H7 (cell line): ENCODE results near the gene SPATA31D4. TPM values are rescaled to one million over a fixed set of nuclear protein-coding genes. Genes with fewer than 3 reads are reported as not detected.
"Not testable (repeated sequence)": the region's sequence is repeated elsewhere in the genome, so short reads cannot be mapped to it uniquely, and the experiment has no call there.

ENCODE experiments used
- DNase-seq: peaks from one replicate; pipeline ENCODE4 v3.0.0; 2012
- H3K27me3 ChIP-seq: 2 replicates; pipeline ENCODE4 v1.6.0; 2011; ENCODE audit warnings: mild to moderate bottlenecking, low read length; ENCODE audit not compliant: control insufficient read depth, insufficient read depth
- H3K36me3 ChIP-seq: replicated peaks from 2 replicates; pipeline ENCODE4 v1.5.1; 2011; ENCODE audit warnings: low read length; ENCODE audit not compliant: control insufficient read depth, insufficient read depth
- H3K4me3 ChIP-seq: 2 replicates; pipeline ENCODE4 v1.5.1; 2011; ENCODE audit warnings: low read depth, mild to moderate bottlenecking, control low read depth, low read length, moderate library complexity; ENCODE audit not compliant: insufficient read depth
- total RNA-seq: library from RNA; depleted of rRNA; stranded (reverse); fragments of >200 nt; shearing (Covaris generic); gene quantifications from 2 replicates; pipeline ENCODE4 v1.2.3, GENCODE V29; 2014

The SPATA31D4 gene
- total RNA-seq, 1 experiment from 2014 or later = not detected

DNA sequence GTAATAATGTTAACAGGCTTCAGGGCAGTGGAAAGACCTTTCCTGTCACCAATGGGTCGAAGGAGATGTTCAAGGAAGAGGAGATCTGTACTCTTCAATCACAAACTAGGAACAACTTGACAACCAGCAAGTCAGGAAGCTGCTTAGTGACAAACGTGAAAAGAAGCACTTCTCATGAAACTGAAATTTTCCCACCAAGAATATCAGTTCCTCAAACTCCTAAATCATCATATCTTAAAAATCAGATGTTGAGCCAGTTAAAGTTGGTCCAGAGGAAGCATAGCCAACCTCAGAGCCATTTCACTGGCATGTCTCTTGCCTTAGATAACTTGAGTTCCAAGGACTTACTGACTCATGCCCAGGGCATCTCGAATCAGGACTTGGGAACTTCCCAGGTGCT is 9.7 kb upstream of the SPATA31D4 start:
- H3K27me3 ChIP-seq, H3K4me3 ChIP-seq, H3K36me3 ChIP-seq, DNase-seq: not testable (repeated sequence)

GRCh38 chr9:81930147-81930546 is 1.9 kb downstream of the SPATA31D4 start:
- H3K4me3 ChIP-seq, H3K36me3 ChIP-seq, DNase-seq: not testable (repeated sequence)

DNA sequence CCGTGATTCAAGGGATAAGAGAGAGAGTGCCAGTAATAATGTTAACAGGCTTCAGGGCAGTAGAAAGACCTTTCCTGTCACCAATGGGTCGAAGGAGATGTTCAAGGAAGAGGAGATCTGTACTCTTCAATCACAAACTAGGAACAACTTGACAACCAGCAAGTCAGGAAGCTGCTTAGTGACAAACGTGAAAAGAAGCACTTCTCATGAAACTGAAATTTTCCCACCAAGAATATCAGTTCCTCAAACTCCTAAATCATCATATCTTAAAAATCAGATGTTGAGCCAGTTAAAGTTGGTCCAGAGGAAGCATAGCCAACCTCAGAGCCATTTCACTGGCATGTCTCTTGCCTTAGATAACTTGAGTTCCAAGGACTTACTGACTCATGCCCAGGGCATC is 5.3 kb downstream of the SPATA31D4 start:
- not testable (repeated sequence) for DNase-seq, H3K27me3 ChIP-seq, H3K36me3 ChIP-seq, H3K4me3 ChIP-seq

More at GRCh38 chr9:81930147-81930546, 1.9 kb downstream of the SPATA31D4 start:
- H3K27me3 ChIP-seq = not testable (repeated sequence)

DNA sequence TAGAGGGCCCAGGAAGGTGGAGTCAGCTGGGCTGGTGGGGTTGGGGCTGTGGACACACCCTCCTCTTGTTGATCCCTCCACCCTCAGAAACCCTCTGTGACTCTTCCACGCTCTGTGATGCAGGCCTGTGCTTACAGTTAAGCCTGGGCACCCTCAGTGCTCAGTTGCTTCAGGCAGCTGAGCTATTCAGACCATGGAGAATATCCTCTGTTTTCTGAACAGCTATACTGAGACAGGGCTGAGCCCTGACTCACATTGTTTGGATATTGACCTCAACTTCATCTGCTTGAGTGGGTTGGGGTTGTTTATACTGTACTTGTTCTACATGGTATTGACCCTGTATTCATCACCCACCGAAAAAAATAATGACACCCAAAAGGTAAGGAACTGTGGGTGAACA is 15.2 kb downstream of the SPATA31D4 start, which contains the start of gene SPATA31D3:
Gene SPATA31D3 (plus strand): TSS at position 108 of the 400 bp plus-strand sequence. CDS start 86 bp downstream, at position 194.
- not testable (repeated sequence) for H3K27me3 ChIP-seq, DNase-seq, H3K36me3 ChIP-seq, H3K4me3 ChIP-seq

DNA sequence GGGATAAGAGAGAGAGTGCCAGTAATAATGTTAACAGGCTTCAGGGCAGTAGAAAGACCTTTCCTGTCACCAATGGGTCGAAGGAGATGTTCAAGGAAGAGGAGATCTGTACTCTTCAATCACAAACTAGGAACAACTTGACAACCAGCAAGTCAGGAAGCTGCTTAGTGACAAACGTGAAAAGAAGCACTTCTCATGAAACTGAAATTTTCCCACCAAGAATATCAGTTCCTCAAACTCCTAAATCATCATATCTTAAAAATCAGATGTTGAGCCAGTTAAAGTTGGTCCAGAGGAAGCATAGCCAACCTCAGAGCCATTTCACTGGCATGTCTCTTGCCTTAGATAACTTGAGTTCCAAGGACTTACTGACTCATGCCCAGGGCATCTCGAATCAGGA is 20.4 kb downstream of the SPATA31D4 start:
- not testable (repeated sequence) for H3K27me3 ChIP-seq, H3K36me3 ChIP-seq, H3K4me3 ChIP-seq, DNase-seq

- no peak overlapping the region for H3K4me3 ChIP-seq
- H3K27me3 ChIP-seq = no peaks in the 10 kb centered on the region
- no peak for DNase-seq
Measured at GRCh38 chr9:81953096-81953495, 24.9 kb downstream of the SPATA31D4 start.

DNA sequence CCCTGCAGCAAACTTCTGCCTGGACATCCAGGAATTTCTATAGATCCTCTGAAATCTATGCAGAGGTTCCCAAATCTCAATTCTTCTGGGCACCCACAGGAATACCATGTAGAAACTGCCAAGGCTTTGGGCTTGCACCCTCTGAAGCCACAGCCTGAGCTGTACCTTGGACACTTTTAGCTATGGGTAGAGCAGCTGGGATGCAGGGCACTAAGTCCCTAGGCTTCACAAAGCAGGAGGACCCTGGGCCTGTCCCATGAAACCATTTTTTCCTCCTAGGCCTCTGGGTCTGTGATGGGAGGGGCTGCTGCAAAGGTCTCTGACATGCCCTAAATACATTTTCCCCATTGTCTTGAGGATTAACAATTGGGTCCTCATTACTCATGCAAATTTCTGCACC is 27.4 kb downstream of the SPATA31D4 start:
- DNase-seq = no peak
- H3K27me3 ChIP-seq = no peaks in the 10 kb centered on the region
- H3K4me3 ChIP-seq = no peak overlapping the region
- H3K36me3 ChIP-seq = no peaks in the 10 kb centered on the region

More at GRCh38 chr9:81953096-81953495, 24.9 kb downstream of the SPATA31D4 start:
- H3K36me3 ChIP-seq = no peaks in the 10 kb centered on the region

DNA sequence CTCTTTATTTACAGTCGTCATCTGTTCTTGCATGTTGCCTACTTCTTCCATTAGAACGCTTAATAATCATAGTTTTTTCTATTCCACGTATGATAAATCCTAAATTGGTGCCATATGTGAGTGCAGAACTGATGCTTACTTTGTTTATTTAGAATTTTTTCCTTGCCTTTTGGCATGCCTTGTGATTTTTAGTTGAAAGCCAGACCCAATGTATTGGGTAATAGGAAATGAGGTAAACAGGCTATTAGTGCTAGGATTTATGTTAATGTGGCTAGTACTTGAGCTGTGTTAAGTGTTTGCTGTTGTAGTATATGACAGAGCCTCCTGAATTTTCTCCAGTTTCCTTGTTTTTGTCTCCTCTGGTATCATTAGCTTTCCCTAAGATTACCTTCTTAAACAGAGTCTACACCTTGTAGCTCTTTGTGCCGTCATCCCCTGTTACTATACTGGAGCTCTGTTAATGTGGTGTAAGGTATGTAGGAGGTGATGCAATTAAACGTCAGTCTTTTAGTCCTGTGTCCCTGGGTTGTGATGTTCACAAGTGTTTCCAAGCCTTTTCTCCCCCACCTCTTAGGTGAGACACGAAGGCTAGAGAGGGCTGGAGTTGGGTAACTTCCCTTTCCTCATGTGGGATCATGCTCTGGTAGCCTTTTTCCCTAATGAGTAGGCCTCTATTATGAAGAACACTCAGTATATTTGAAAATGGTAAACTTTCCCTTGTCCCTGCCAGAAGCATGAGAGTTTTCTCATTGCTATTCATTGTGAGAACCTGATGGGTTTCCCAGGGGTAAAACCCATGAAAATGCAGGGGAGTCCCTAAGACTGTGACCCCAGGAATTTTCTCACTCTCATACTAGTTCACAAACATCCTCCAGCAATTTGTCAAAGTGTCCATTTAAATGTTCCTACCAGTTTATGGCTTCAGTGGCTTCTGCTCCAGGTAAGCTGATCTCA is 36.3 kb downstream of the SPATA31D4 start:
- Histone ChIP-seq H3K27me3 (no peaks in the 10 kb centered on the region), H3K4me3 (no peak overlapping the region), H3K36me3 (no peaks in the 10 kb centered on the region)
- no peak for DNase-seq

GRCh38 chr9:81968026-81968425 is 39.8 kb downstream of the SPATA31D4 start:
- Histone ChIP-seq H3K27me3 (no peaks in the 10 kb centered on the region), H3K4me3 (no peak overlapping the region), H3K36me3 (no peaks in the 10 kb centered on the region)
- no peak for DNase-seq

GRCh38 chr9:81969971-81970370 is 41.7 kb downstream of the SPATA31D4 start:
- no peak for DNase-seq
- no peak overlapping the region for H3K4me3 ChIP-seq
- H3K36me3 ChIP-seq = no peaks in the 10 kb centered on the region
- H3K27me3 ChIP-seq = no peaks in the 10 kb centered on the region

GRCh38 chr9:81971727-81972126 is 43.5 kb downstream of the SPATA31D4 start:
- Histone ChIP-seq H3K27me3 (no peaks in the 10 kb centered on the region), H3K4me3 (no peak overlapping the region), H3K36me3 (no peaks in the 10 kb centered on the region)
- no peak for DNase-seq

GRCh38 chr9:81974764-81975163 is 46.5 kb downstream of the SPATA31D4 start:
- H3K36me3 ChIP-seq = no peaks in the 10 kb centered on the region
- no peak overlapping the region for H3K4me3 ChIP-seq
- H3K27me3 ChIP-seq = no peaks in the 10 kb centered on the region
- DNase-seq = no peak

- no peaks in the 10 kb centered on the region for H3K36me3 ChIP-seq
- H3K27me3 ChIP-seq = no peaks in the 10 kb centered on the region
- DNase-seq = peak; percentile 50
- no peak overlapping the region for H3K4me3 ChIP-seq
Measured at GRCh38 chr9:81976351-81976750, 48.1 kb downstream of the SPATA31D4 start.

- H3K4me3 ChIP-seq = no peak overlapping the region
- DNase-seq = no peak
- H3K27me3 ChIP-seq = no peaks in the 10 kb centered on the region
- no peaks in the 10 kb centered on the region for H3K36me3 ChIP-seq
Measured at GRCh38 chr9:81979196-81979595, 51.0 kb downstream of the SPATA31D4 start.

- DNase-seq = no peak
- H3K4me3 ChIP-seq = no peak overlapping the region
- no peaks in the 10 kb centered on the region for H3K27me3 ChIP-seq
- no peaks in the 10 kb centered on the region for H3K36me3 ChIP-seq
Measured at GRCh38 chr9:81980568-81980967, 52.3 kb downstream of the SPATA31D4 start.
